ENCODE results near the gene IFI44. TPM values are rescaled to one million over a fixed set of nuclear protein-coding genes. Genes with fewer than 3 reads are reported as not detected.

IFI44 gene
- total RNA-seq, 1 donor from 2014 or later = not detected

DNA sequence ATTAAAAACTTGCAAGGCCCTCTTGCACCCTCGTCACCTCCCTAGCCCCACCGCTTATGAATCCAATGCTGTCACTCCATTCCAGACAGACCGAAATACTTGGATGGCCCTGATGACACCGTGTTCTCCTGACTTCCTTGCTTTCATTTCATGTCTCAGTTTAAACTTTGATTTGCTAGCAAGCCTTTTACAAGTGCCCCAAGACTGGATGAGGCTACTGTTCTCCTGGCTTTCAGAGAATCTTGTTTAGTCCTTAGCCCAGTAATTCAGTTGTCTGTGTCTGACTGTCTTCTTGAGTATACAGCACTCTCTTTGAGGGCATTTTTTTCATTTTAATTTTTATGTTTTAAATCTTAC lies 30.2 kb upstream of the IFI44 start:
- TF ChIP-seq EZH2phosphoT487 (IDR thresholded peaks at IDR 0.05) = no peak
- TF ChIP-seq, protein P1, sequence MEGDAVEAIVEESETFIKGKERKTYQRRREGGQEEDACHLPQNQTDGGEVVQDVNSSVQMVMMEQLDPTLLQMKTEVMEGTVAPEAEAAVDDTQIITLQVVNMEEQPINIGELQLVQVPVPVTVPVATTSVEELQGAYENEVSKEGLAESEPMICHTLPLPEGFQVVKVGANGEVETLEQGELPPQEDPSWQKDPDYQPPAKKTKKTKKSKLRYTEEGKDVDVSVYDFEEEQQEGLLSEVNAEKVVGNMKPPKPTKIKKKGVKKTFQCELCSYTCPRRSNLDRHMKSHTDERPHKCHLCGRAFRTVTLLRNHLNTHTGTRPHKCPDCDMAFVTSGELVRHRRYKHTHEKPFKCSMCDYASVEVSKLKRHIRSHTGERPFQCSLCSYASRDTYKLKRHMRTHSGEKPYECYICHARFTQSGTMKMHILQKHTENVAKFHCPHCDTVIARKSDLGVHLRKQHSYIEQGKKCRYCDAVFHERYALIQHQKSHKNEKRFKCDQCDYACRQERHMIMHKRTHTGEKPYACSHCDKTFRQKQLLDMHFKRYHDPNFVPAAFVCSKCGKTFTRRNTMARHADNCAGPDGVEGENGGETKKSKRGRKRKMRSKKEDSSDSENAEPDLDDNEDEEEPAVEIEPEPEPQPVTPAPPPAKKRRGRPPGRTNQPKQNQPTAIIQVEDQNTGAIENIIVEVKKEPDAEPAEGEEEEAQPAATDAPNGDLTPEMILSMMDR (IDR thresholded peaks at IDR 0.05) = no peak
- no peak for TF ChIP-seq EZH2 (IDR thresholded peaks at IDR 0.05)
- no peaks in the 10 kb centered on the region for H4K20me1 ChIP-seq (ENCODE audit: low read depth)
- Mint-ChIP-seq H3K4me1 (peaks cover 20% of the 10 kb centered on the region), H3K4me3 (no peak overlapping the region), H3K9me3 (no peaks in the 10 kb centered on the region), H3K36me3 (no peaks in the 10 kb centered on the region), H3K27me3 (ENCODE audit: insufficient read depth, low read depth) (peaks cover 3% of the 10 kb centered on the region), H3K27ac (no peak overlapping the region)
- no peaks in the 10 kb centered on the region for H3K36me3 ChIP-seq
- H3K79me2 ChIP-seq (ENCODE audit: low read depth) = no peaks in the 10 kb centered on the region
- no peaks in the 10 kb centered on the region for H3K27me3 ChIP-seq
- no peak overlapping the region for H3K4me2 ChIP-seq
- no peaks in the 10 kb centered on the region for H3K4me1 ChIP-seq
- no peak for DNase-seq (ENCODE audit: low spot score)
- no peak overlapping the region for H3K27ac ChIP-seq
- H3K9me3 ChIP-seq (ENCODE audit: low read depth) = no peaks in the 10 kb centered on the region
- no peak overlapping the region for H2AFZ ChIP-seq (replicated peaks)
- H3F3A ChIP-seq (ENCODE audit: low read depth) = no peaks in the 10 kb centered on the region
- no peak overlapping the region for H3K4me3 ChIP-seq
- H3K9ac ChIP-seq = no peak overlapping the region

DNA sequence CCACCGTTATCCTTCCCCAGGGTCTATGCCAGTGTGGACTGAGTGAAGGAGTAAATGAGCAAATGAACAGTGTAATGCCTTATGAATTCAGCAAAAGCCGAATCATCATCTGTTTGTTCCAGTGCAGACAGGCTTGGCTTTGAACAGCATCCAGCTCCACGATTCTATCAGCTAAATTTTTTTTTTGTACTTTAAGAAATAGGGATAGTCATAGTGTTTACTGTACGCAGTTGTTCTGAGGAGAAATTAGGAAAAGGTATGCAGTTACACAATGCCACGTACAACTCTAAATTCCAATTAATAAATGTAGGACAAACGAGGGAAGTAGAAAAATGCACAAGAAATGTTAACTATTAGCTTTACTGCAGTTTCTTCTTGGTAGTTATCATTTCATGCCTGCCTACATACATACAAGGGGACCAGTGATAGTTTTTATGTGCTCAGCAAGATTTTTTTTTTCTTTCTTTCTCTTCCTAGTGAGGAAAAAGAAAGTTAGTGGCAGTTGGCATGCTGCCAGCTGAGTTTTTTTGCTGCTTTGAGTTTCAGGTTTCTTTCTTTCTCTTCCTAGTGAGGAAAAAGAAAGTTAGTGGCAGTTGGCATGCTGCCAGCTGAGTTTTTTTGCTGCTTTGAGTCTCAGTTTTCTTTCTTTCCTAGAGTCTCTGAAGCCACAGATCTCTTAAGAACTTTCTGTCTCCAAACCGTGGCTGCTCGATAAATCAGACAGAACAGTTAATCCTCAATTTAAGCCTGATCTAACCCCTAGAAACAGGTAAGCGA lies 29.6 kb upstream of the IFI44 start, which contains the start of gene IFI44L:
IFI44L (plus strand) TSS at position 646 of the 777 bp plus-strand sequence. CDS start 7,468 bp downstream, outside the sequence.
- Mint-ChIP-seq H3K27ac (no peak within 1 kb of the TSS), H3K4me1 (peaks cover 20% of the 10 kb centered on the region), H3K36me3 (no peaks in the 10 kb centered on the region), H3K9me3 (no peaks in the 10 kb centered on the region), H3K4me3 (no peak within 1 kb of the TSS), H3K27me3 (ENCODE audit: insufficient read depth, low read depth) (peaks cover 3% of the 10 kb centered on the region)
- no peaks in the 10 kb centered on the region for H3F3A ChIP-seq (ENCODE audit: low read depth)
- H3K4me3 ChIP-seq = no peak within 1 kb of the TSS
- no peaks in the 10 kb centered on the region for H3K27me3 ChIP-seq
- H4K20me1 ChIP-seq (ENCODE audit: low read depth) = no peaks in the 10 kb centered on the region
- H3K4me2 ChIP-seq = no peak within 1 kb of the TSS
- H3K9ac ChIP-seq = no peak within 1 kb of the TSS
- no peaks in the 10 kb centered on the region for H3K4me1 ChIP-seq
- DNase-seq (ENCODE audit: low spot score) = no peak
- TF ChIP-seq, protein P1 (IDR thresholded peaks at IDR 0.05) = no peak
- TF ChIP-seq EZH2phosphoT487 (IDR thresholded peaks at IDR 0.05) (no peak), EZH2 (IDR thresholded peaks at IDR 0.05) (no peak)
- H2AFZ ChIP-seq (replicated peaks) = no peak within 1 kb of the TSS
- no peaks in the 10 kb centered on the region for H3K79me2 ChIP-seq (ENCODE audit: low read depth)
- H3K27ac ChIP-seq = no peak within 1 kb of the TSS
- H3K9me3 ChIP-seq (ENCODE audit: low read depth) = no peaks in the 10 kb centered on the region
- no peaks in the 10 kb centered on the region for H3K36me3 ChIP-seq

DNA sequence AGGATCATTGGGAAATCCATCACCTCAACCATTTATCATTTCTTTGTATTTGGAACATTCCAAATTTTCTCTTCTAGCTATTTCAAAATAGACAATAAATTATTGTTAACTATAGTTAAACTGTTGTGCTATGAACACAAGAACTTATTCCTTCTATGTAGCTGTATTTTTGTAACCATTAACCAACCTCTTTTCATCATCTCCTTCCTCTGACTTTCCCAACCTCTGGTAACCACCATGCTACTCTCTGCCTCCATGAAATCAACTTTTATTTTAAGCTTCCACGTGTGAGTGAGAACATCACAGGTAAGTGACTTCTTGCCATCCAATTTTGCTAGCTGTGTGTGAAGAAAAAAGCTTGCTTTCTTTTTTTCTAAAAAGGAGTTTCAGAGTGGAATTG lies 29.0 kb upstream of the IFI44 start:
- no peaks in the 10 kb centered on the region for H3K79me2 ChIP-seq (ENCODE audit: low read depth)
- H3K4me3 ChIP-seq = no peak overlapping the region
- no peaks in the 10 kb centered on the region for H3K36me3 ChIP-seq
- H3K4me1 ChIP-seq = no peaks in the 10 kb centered on the region
- no peak overlapping the region for H3K27ac ChIP-seq
- no peak for DNase-seq (ENCODE audit: low spot score)
- no peaks in the 10 kb centered on the region for H3K9me3 ChIP-seq (ENCODE audit: low read depth)
- H3K27me3 ChIP-seq = no peaks in the 10 kb centered on the region
- H3K4me2 ChIP-seq = no peak overlapping the region
- TF ChIP-seq, protein P1 (IDR thresholded peaks at IDR 0.05) = no peak
- TF ChIP-seq EZH2phosphoT487 (IDR thresholded peaks at IDR 0.05) = no peak
- TF ChIP-seq EZH2 (IDR thresholded peaks at IDR 0.05) = no peak
- H3K9ac ChIP-seq = no peak overlapping the region
- Mint-ChIP-seq H3K4me3 (no peak overlapping the region), H3K36me3 (no peaks in the 10 kb centered on the region), H3K27me3 (ENCODE audit: insufficient read depth, low read depth) (peaks cover 3% of the 10 kb centered on the region), H3K27ac (no peak overlapping the region), H3K9me3 (no peaks in the 10 kb centered on the region), H3K4me1 (peaks cover 20% of the 10 kb centered on the region)
- no peak overlapping the region for H2AFZ ChIP-seq (replicated peaks)
- no peaks in the 10 kb centered on the region for H4K20me1 ChIP-seq (ENCODE audit: low read depth)
- no peaks in the 10 kb centered on the region for H3F3A ChIP-seq (ENCODE audit: low read depth)

Measured in neural progenitor cell (in vitro differentiated cells).